ENCODE measurements around the gene TIMP3.
A peak's percentile ranks its signal among the peaks of the same experiment; 100 is the strongest.

Gene TIMP3

GRCh38 chr22:32805361-32805881 is 3.9 kb downstream of the TIMP3 start:
- no peak for DNase-seq

DNA sequence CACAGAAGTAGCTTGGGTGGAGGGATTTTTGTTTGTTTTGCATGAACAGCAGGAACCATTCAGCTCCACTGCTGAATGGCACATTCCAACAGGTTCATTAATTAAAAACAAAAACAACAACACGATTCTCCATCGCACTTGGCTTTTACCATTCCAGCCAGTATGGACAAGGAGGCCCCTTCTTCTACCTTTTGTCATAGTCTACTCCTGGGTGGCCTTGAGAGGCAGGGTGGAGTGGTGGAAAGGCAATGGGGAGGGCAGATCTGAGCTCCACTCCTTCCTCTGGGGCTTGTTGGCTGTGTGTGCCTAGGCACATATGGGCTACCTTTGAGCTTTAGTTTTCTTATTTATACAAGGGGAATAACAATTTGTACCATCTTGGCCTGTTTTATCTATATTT is 4.8 kb downstream of the TIMP3 start:
- no peak for DNase-seq

DNA sequence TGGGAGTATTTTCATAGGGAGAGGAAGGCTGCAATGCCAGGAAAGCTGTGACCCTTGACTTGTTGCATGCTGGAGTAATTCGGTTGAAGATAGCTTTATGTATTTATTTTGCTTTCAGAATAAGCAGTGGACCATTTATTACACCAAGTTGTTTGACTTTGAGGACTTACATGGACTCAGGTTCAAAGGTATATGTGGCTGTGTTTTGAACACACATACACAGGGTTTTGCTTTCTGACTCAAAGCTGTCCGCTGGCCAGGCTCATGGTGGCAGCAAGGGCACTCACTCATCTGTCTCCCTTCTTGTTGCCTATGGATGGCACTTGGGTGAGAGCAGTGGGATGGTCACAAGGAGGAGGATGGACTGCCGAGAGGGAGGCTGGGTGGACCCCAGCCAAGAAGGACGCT is 6.5 kb downstream of the TIMP3 start:
- DNase-seq, result no peak

DNA sequence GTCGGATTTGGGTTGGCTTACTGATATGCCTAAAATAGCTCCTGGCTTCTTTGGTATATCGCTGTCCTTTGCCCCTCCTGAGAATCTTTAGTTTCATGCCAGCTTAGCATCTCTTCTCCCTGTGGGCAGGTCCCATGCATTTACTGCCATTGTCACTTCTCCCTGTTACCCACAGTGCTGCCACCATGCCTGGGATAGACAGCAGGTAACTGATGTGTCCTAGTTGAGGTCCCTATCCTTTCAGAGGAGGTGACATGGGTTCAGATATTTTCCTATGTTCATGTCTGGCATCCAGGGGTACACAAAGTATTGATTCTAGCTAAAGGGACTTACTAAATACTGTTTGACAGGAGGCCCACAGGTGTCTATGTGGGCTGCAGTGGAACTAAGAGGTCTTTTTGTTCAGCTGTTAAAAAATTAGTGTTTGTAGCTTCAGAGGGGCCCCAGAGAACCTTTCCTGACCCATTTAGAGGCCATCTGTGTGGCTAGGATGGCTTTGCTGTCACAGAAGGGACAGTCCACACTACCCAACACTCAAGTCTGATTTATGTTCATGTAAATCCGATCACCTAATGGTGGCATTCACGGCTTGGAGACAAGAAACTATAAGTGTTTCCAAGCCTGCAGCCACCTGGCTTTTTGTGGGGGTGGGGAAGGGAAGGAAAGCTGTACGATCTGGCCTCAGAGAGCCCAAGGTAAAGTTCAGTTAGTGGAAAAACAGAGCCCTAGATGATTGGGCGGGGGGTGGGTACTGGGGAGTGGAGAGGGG is 8.5 kb downstream of the TIMP3 start:
- no peak for DNase-seq

DNA sequence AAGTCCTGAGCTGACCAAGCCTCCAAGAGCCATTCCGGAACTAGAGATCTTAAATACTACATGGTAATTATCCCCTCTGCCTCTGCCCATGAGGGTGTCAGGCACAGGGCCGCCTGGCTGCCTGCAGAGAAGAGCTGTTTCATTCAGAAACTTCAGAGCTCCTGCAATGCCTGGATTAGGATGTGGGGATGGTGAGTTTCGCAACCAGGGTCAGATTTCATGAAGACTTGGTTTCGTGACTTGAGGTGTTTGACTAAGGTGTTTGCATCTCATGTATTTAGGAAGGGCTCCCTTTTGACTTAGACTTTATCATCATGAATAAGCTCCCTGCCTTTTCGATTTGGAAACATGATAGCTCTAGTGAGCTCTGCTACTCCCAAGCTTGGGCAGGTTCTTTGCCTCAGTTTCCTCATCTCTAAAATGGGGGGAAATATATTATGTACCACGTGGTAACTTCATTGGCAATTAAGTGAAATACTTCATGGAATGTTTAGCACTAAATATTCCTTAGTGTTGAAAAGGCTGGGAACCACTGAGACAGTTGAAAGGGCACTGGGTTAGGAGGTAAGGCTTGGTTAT is 9.1 kb downstream of the TIMP3 start:
- DNase-seq, result no peak

DNA sequence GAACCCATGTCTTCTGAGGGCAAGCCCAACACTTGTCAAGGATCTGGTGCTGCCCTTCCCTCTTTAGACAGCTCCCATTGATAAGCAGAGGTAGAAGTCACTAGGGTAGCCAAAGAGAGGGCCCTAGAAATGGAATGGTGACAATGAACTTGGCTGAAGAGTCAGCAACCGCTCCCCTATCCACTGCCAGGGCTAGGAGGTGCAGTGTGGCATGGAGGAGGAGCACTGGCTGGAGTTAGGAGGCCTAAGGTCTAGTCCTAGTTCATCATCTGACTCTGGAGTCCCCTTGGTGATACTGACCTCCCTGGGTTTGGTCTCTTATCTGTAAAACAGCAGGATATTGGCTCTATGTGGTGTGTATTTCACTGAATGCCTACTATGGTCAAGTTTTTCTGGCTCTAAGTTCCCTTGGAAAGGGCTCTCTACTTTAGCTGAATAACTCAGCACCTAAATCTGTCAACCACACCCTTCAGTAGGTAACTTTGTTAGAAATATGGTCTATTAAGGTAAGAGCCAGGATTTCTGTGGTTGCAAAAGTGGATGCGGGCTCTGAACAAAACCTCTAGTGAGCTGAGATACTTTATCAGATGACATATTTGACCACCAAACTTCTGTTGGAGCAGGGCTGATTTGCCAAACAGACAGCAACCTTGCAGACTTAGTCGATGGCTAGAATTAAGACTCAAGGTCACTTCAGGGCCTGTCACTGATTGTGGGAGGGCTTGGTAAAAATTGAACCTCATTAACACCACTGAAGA is 10.5 kb downstream of the TIMP3 start:
- no peak for DNase-seq

- DNase-seq, result no peak
These were observed 12.9 kb downstream of the TIMP3 start for GRCh38 chr22:32814285-32814860.

DNA sequence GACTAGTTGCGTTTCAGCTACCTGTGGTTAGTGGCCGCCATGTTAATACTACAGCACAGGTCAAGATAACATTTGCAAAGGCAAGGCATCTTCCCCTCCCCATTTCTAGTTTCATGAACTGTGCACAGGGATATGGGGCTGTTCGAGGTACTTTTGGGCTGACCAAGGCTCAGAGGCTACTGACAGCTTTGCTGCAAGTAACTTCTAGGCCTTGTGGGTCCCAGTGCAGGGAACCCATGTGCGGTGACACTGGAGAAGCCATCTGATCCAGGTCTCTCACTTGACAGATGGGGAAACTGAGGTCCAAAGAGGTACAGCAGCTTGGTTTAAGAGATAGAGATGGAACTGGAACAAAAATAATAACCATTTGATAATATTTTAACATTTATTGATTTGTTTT is 13.6 kb downstream of the TIMP3 start:
- no peak for DNase-seq

GRCh38 chr22:32815943-32816342 is 14.4 kb downstream of the TIMP3 start:
- no peak for DNase-seq

DNA sequence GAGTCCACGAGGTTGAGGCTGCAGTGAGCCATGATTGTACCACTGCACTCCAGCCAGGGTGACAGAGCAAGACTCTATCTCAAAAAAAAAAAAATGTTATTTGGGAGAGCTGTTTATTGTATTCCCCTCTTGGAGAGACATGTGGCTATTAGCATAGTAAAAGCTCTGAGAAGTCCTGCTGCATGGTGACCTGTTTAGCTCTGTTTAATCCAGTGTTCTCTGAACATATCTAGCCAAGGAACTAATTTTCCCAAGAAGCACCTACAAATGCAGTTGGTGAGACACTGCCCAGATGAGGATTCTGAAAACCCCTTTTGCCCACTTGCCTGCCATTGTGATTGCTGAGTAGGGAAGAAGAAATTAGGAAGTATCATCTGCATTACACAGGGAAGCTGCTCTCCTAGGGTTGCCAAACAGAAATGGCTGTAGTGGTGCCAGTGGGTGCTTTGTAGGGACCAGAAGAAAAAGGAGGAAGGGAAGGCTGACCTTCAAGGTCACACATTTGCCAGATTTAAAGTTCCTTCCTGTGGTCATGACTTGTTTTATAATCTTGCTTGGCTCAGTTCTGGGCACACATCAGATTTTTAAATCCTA is 15.7 kb downstream of the TIMP3 start:
- DNase-seq, result no peak

- no peak for DNase-seq
These were observed 17.1 kb downstream of the TIMP3 start for GRCh38 chr22:32818446-32819115.

GRCh38 chr22:32819120-32819519 is 17.6 kb downstream of the TIMP3 start:
- no peak for DNase-seq

GRCh38 chr22:32820131-32821119 is 18.9 kb downstream of the TIMP3 start:
- peak in 1 of 58 donors; percentile 10 for DNase-seq

- no peak for DNase-seq
These were observed 20.8 kb downstream of the TIMP3 start for GRCh38 chr22:32822179-32822877.

GRCh38 chr22:32823024-32823730 is 21.7 kb downstream of the TIMP3 start:
- DNase-seq, result no peak

DNA sequence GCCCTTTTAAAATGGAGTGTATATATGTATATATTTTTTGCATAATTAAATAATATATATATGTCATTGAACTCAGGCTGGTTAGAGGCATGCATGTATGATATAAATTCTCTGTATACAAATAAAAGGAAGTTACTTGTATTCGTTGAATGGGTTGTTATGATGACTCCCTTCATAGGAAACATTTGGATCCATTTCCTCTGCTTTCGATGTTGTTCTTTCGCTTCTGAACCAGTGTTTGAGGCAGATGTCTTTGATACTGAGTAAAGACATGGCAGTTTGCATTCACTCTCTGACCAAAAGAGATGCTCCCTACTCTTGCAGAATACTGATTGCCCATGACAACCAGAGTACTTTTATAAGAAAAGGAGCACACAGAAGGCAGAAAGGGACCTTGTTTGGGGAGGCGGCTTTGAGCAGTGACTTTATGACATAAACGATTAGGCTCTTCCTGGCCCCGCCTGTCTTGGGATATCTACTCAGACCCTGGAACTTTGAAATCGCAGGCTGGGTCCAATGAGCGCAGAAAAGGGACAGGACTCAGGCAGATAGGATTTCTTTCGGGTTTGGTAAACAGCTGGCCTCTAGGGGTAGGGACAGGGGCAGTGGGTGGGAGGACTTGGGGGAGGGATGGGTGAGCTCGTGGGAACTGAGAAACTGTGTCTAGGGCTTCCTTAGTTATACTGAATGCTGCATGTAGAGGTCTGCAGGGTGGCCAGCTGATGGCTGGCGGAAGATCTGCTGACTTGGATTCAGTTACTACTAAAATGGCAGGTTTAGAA is 23.2 kb downstream of the TIMP3 start:
- DNase-seq, result no peak

GRCh38 chr22:32826537-32826936 is 25.0 kb downstream of the TIMP3 start:
- DNase-seq, result no peak
